Stimulated activated CD8-positive, alpha-beta memory T cell treated with anti-CD3 and anti-CD28 coated beads, Interleukin-2, amount 100 ng/mL, for 1 hour (primary cell): ENCODE data around the gene MFRP.

ENCODE experiments used
- DNase-seq, 2 donors: peaks; one replicate each; pipeline ENCODE4 v3.0.0-alpha.2; 2020; ENCODE audit warnings: low read depth in 2 of 2

Gene MFRP

GRCh38 chr11:119318240-119319135, 28.0 kb downstream of the MFRP start:
- DNase-seq, result no peak

GRCh38 chr11:119317592-119318239, 28.8 kb downstream of the MFRP start:
- DNase-seq, result no peak

- DNase-seq, result no peak
These were observed 29.5 kb downstream of the MFRP start, which contains the start of gene MCAM for GRCh38 chr11:119316729-119317591. MCAM (minus strand) TSS chr11:119317130; CDS start chr11:119317101, 29 bp downstream.

GRCh38 chr11:119316016-119316728, 30.3 kb downstream of the MFRP start:
- no peak for DNase-seq

- DNase-seq, result peak in 1 of 2 donors; percentile 28
These were observed 31.1 kb downstream of the MFRP start for GRCh38 chr11:119315131-119316015.

GRCh38 chr11:119314726-119315125, 31.8 kb downstream of the MFRP start:
- no peak for DNase-seq

- no peak for DNase-seq
These were observed 35.8 kb downstream of the MFRP start for GRCh38 chr11:119310682-119311052.

GRCh38 chr11:119309953-119310681, 36.4 kb downstream of the MFRP start:
- DNase-seq, result no peak

GRCh38 chr11:119309411-119309810, 37.1 kb downstream of the MFRP start:
- no peak for DNase-seq

- no peak for DNase-seq
These were observed 38.5 kb downstream of the MFRP start for GRCh38 chr11:119307974-119308373.

GRCh38 chr11:119307219-119307618, 39.3 kb downstream of the MFRP start:
- DNase-seq, result no peak

GRCh38 chr11:119306373-119306890, 40.1 kb downstream of the MFRP start:
- no peak for DNase-seq

- DNase-seq, result no peak
These were observed 40.7 kb downstream of the MFRP start for GRCh38 chr11:119305556-119306372.

- DNase-seq, result no peak
These were observed 43.2 kb downstream of the MFRP start for GRCh38 chr11:119303227-119303718.

- no peak for DNase-seq
These were observed 46.1 kb downstream of the MFRP start for GRCh38 chr11:119300198-119300964.

GRCh38 chr11:119299416-119299815, 47.1 kb downstream of the MFRP start:
- DNase-seq, result no peak

GRCh38 chr11:119298726-119299125, 47.8 kb downstream of the MFRP start:
- DNase-seq, result no peak

GRCh38 chr11:119297938-119298337, 48.6 kb downstream of the MFRP start:
- no peak for DNase-seq
